Measurements from ENCODE around the gene SLC40A1.

Gene SLC40A1

GRCh38 chr2:189577121-189577520 lies 3.5 kb downstream of the SLC40A1 start:
- DNase-seq: no peak
- in situ Hi-C loops (cut with MboI; ENCODE audit: low pct_unique_long_range_greater_than_20kb, low sequenced_read_pairs): no loop called here

GRCh38 chr2:189576396-189576795 lies 4.2 kb downstream of the SLC40A1 start:
- no peak for DNase-seq
- in situ Hi-C loops (cut with MboI; ENCODE audit: low pct_unique_long_range_greater_than_20kb, low sequenced_read_pairs): no loop called here

GRCh38 chr2:189574793-189575475 lies 5.7 kb downstream of the SLC40A1 start:
- in situ Hi-C loops (cut with MboI; ENCODE audit: low pct_unique_long_range_greater_than_20kb, low sequenced_read_pairs): no loop called here
- no peak for DNase-seq

GRCh38 chr2:189570570-189571031 lies 10.0 kb downstream of the SLC40A1 start:
- in situ Hi-C loops (cut with MboI; ENCODE audit: low pct_unique_long_range_greater_than_20kb, low sequenced_read_pairs): no loop called here
- no peak for DNase-seq

GRCh38 chr2:189569295-189569910 lies 11.2 kb downstream of the SLC40A1 start:
- DNase-seq: no peak

GRCh38 chr2:189566046-189566445 lies 14.5 kb downstream of the SLC40A1 start:
- in situ Hi-C loops (cut with MboI; ENCODE audit: low pct_unique_long_range_greater_than_20kb, low sequenced_read_pairs): no loop called here
- DNase-seq: no peak

More at GRCh38 chr2:189569295-189569910, 11.2 kb downstream of the SLC40A1 start:
- in situ Hi-C loops (cut with MboI; ENCODE audit: low pct_unique_long_range_greater_than_20kb, low sequenced_read_pairs): no loop called here

- DNase-seq: no peak
- in situ Hi-C loops (cut with MboI; ENCODE audit: low pct_unique_long_range_greater_than_20kb, low sequenced_read_pairs): no loop called here
Measured at GRCh38 chr2:189561371-189562038, 19.1 kb downstream of the SLC40A1 start.

GRCh38 chr2:189560273-189560586 lies 20.4 kb downstream of the SLC40A1 start:
- no peak for DNase-seq
- in situ Hi-C loops (cut with MboI; ENCODE audit: low pct_unique_long_range_greater_than_20kb, low sequenced_read_pairs): no loop called here

GRCh38 chr2:189559579-189560272 lies 20.9 kb downstream of the SLC40A1 start:
- in situ Hi-C loops (cut with MboI; ENCODE audit: low pct_unique_long_range_greater_than_20kb, low sequenced_read_pairs): no loop called here
- peak; percentile 16 for DNase-seq

GRCh38 chr2:189558516-189559272 lies 21.9 kb downstream of the SLC40A1 start:
- in situ Hi-C loops (cut with MboI; ENCODE audit: low pct_unique_long_range_greater_than_20kb, low sequenced_read_pairs): no loop called here
- no peak for DNase-seq

GRCh38 chr2:189557373-189557772 lies 23.2 kb downstream of the SLC40A1 start:
- DNase-seq: no peak
- in situ Hi-C loops (cut with MboI; ENCODE audit: low pct_unique_long_range_greater_than_20kb, low sequenced_read_pairs): no loop called here

GRCh38 chr2:189556526-189556925 lies 24.1 kb downstream of the SLC40A1 start:
- in situ Hi-C loops (cut with MboI; ENCODE audit: low pct_unique_long_range_greater_than_20kb, low sequenced_read_pairs): no loop called here
- no peak for DNase-seq

- DNase-seq: no peak
- in situ Hi-C loops (cut with MboI; ENCODE audit: low pct_unique_long_range_greater_than_20kb, low sequenced_read_pairs): no loop called here
Measured at GRCh38 chr2:189555232-189555631, 25.4 kb downstream of the SLC40A1 start.

GRCh38 chr2:189553504-189554088 lies 27.0 kb downstream of the SLC40A1 start:
- no peak for DNase-seq
- in situ Hi-C loops (cut with MboI; ENCODE audit: low pct_unique_long_range_greater_than_20kb, low sequenced_read_pairs): no loop called here

GRCh38 chr2:189552991-189553404 lies 27.6 kb downstream of the SLC40A1 start:
- DNase-seq: no peak
- in situ Hi-C loops (cut with MboI; ENCODE audit: low pct_unique_long_range_greater_than_20kb, low sequenced_read_pairs): no loop called here

- DNase-seq: no peak
- in situ Hi-C loops (cut with MboI; ENCODE audit: low pct_unique_long_range_greater_than_20kb, low sequenced_read_pairs): no loop called here
Measured at GRCh38 chr2:189552334-189552990, 28.1 kb downstream of the SLC40A1 start.

- in situ Hi-C loops (cut with MboI; ENCODE audit: low pct_unique_long_range_greater_than_20kb, low sequenced_read_pairs): no loop called here
Measured at GRCh38 chr2:189551808-189552207, 28.8 kb downstream of the SLC40A1 start.

GRCh38 chr2:189549449-189549832 lies 31.1 kb downstream of the SLC40A1 start:
- in situ Hi-C loops (cut with MboI; ENCODE audit: low pct_unique_long_range_greater_than_20kb, low sequenced_read_pairs): no loop called here
- DNase-seq: no peak

More at GRCh38 chr2:189551808-189552207, 28.8 kb downstream of the SLC40A1 start:
- DNase-seq: no peak

Data from KBM-7 (cell line).